A549 treated with AZD2906 at 1 μM for 4 hours (cell line): Measurements from ENCODE around the gene TMIGD2. TPM values are rescaled to one million over a fixed set of nuclear protein-coding genes. Genes with fewer than 3 reads are reported as not detected.

Source experiments
- total RNA-seq: library from RNA; stranded (reverse); fragments of 200-300 nt; extraction: Qiagen RNA extraction; gene quantifications from 5 replicates; pipeline ENCODE4 v1.2.3, GENCODE V29; 2022

Gene TMIGD2, protein sequence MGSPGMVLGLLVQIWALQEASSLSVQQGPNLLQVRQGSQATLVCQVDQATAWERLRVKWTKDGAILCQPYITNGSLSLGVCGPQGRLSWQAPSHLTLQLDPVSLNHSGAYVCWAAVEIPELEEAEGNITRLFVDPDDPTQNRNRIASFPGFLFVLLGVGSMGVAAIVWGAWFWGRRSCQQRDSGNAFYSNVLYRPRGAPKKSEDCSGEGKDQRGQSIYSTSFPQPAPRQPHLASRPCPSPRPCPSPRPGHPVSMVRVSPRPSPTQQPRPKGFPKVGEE
- total RNA-seq = not detected in 5 replicates

DNA sequence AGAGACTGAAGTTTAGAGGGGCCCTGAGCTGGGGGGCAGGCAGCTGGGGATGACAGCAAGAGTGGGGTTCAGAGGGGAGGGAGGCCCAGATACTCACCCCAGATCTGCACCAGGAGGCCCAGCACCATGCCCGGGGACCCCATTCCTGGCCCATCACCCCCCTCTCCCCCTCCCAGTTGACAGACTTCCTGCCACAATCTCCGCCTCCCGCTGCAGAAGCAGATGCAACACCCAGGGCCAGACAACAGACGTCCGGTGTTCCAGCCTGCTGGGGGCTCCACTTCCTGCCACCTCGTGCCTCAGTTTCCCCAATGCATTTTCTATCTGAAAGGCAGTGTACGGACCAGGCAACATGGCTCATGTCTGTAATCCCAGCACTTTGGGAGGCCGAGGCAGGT is at the start of gene TMIGD2:
TSS of gene TMIGD2 (minus strand) at position 147 of the 398 bp plus-strand sequence. CDS start at position 143, 4 bp downstream.

DNA sequence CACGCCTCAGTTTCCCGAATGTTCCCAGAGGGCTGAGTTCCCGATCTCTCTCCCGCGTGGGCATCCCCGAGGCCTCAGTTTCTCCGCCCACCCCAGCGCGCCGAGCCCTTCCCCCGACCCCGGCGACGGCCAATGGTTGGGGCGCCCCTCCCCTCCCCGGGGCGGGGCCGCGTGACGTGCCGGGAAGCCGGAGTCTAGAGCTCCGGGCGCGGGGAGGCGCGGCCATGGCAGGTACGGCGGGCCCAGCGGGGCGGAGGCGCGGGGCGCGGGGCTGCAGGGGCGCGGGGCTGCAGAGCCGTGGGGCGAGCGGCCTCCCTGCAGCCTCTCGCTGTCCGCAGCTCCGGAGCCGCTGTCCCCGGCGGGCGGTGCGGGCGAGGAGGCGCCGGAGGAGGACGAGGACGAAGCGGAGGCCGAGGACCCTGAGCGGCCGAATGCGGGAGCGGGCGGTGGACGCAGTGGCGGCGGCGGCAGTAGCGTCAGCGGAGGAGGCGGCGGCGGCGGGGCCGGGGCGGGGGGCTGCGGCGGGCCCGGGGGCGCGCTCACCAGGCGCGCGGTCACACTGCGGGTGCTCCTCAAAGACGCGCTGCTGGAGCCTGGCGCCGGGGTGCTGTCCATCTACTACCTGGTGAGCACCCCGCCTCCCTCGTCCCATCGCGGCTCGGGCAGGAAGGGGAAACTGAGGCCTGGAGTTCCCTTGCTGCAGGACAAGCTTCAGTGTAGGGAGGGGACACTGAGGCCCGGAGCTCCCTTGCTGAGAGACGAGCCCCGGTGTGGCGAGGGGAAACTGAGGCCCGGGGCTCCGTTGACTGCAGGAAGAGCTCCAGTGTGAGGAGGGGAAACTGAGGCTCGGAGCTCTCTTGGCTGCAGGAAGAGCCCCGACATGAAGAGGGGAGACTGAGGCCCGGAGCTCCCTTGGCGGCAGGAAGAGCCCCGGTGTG is 41.5 kb upstream of the TMIGD2 start, which contains the start of gene MPND:
TSS of gene MPND (plus strand) at position 193 of the 938 bp plus-strand sequence. CDS start at position 225, 32 bp downstream.

DNA sequence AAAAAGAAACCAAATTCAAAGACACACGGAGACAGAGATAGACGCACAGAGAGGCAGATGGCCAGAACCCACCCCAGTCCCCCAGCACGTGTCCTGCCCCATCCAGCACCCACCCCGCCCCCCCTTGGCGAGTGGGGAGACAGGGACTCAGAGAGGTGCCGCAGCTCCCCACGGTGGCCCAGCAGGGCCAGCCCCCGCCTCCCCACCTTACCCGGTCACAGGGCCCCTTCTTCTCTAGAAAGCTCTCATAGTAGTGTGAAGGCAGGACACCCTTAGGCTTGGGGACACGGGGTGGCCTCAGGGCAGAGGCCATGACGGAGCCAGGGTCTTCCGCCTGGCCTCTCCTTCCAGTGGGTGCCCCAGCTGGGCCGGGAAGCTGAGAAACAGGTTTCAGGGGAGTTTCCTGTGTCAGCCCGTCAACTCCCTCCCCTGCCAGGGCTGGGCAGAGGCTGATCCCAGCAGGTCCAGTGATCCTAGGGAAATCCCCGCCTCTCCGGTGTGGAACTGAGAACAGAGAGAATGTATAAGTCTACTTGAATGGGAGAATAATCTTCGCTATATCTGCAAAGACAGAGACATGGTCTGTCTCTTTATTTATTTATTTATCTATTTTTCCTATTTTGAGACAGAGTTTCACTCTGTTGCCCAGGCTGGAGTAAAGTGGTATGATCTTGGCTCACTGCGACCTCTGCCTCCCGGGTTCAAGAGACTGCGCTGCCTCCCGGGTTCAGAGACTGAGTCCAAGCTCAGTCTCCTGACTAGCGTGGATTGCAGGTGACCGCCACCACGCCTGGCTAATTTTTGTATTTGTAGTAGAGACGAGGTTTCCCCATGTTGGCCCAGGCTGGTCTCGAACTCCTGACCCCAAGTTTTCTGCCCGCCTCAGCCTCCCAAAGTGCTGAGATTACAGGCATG is 36.5 kb upstream of the TMIGD2 start, which contains the start of gene STAP2:
TSS of gene STAP2 (minus strand) at position 387 of the 915 bp plus-strand sequence. CDS start at position 313, 74 bp downstream.

DNA sequence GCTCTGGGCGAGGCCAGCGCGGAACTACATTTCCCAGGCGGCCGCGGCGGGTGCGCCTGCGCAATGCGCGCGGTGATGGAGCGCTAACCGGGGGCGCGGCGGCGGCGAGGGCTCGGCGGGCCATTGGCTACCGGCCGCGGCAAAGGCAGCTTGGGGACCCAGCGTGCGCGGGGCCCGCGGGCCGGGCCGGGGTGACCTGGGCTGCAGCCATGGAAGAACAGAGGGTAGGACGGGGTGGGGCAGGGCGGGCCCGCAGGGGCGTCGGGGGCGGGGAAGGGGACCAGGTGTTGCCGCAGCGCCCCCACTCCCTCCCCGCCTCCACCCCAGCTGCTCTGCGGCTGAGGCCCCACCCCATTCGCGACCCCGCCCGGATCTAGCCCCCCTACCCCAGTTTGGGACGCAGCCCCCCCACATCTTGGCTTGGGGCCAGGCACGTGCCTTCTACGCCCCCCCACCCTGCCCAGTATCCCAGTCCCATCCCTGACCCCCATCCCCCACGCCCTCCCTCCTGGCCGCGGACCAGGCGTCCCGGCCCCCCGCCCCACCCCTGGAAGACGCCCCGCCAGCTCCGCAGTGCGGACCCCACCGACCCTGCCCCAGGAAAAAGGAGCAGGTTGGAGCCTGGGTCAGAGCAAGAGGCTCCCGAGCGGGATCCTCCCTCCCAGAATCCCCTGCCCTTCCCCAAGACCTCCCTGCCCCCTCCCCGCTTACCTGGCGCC is 2.5 kb upstream of the TMIGD2 start, which contains the start of gene FSD1:
TSS of gene FSD1 (plus strand) at position 61 of the 719 bp plus-strand sequence. CDS start at position 210, 149 bp downstream.

DNA sequence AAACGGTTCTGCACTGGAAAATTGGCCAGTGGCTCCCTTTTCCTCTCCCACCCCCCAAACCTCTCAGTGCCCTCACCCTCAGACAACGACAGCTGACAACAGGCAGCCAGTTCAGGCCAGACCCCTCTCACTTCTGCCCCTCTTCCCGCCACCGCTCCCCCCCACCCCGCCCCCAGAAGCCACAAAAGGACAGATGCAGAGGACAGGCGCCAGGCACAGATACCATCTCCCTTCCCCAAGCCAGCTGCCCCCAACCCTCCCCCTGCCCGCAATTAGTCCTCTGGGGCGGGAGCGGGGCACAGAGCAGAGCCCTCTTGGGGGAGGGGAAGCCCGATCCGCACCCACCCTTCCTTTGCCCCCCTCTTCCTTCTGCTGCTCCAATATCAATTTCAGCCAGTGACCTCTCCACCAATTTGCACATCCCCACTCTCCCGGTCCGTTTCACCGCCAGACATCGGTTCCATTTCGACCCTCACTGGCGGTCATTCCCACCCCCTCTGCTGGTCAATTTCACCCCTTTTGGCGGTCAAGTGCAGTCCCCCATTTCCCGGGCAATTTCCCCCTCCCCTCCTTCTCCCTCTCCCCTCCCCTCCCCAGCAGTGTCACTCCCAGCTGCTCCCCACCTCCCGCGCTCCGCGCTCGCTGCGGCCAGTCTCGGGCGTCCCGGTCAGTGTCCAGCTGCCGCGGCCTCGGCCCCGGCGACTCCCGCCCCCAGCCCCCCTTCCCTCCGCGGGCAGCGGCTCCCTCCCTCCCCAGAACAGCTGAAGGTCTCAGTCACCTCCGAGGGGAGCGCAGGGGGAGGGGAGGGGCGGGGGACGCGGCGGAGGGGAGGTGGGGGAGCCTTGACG is 23.5 kb downstream of the TMIGD2 start, which contains the start of gene SHD:
TSS of gene SHD (plus strand) at position 848 of the 848 bp plus-strand sequence. CDS start 798 bp downstream, outside the sequence.

DNA sequence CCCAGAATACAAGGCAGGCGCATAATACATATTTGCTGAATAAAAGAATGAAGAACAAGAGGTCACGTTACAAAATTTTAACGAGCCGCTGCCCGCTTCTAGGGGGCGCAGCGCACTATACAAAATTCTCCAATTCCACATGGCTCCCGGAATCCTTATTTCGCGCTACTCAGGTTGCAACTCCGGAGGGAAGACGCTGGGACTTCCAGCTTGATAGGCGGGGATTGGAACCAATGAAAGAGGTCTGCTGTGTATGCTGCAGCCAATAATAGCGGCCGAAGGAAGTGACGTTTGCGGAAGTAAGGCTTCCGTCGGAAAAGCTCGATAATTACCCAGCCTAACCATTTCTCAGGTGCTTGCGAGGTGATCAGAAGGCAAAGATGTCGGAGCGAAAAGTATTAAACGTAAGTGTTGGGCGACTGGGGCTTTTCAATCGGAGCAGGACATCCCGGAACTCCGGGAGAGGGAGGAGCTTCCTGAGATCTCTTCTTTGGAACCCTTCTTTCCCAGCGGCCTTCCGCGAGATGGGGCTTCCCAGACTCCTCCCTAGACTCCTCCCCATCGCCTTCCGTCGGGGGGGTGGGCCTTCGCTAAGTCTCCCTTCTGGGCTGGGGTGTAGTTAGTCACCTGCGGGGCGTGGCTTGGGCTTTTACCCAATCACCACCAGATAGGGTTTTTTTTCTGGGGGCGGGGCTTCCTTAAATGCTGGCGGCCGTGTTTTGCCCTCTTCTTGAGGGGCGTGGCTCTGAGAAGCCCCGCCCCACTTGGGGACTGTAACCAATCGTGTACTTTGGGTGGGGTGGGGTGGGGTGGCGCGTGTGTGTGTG is 55.2 kb downstream of the TMIGD2 start, which contains the start of gene YJU2:
TSS of gene YJU2 (plus strand) at position 314 of the 827 bp plus-strand sequence. CDS start at position 381, 67 bp downstream.

Other genes starting within 250 kb of the TMIGD2 start
- 16.8 to 24.8 TPM (median 23.4 TPM) in 5 replicates for gene ZBTB7A, start 235.5 kb downstream of the TMIGD2 start, total RNA-seq
- gene MAP2K2, start 178.3 kb downstream of the TMIGD2 start, total RNA-seq = 120 to 196 TPM (median 177 TPM) in 5 replicates
- 0.08 to 0.15 TPM (median 0.11 TPM) in 5 replicates for gene CREB3L3, start 148.8 kb downstream of the TMIGD2 start, total RNA-seq
- 26.8 to 40.9 TPM (median 35.5 TPM) in 5 replicates for gene SIRT6, start 119.8 kb downstream of the TMIGD2 start, total RNA-seq
- gene ANKRD24, start 119.7 kb downstream of the TMIGD2 start, total RNA-seq = 0.17 to 0.29 TPM (median 0.24 TPM) in 5 replicates
- 2.5 to 4.9 TPM (median 3.1 TPM) in 5 replicates for gene EBI3, start 72.9 kb downstream of the TMIGD2 start, total RNA-seq
- 18.3 to 21.8 TPM (median 20.1 TPM) in 5 replicates for gene YJU2, start 55.3 kb downstream of the TMIGD2 start, total RNA-seq
- gene SHD, start 23.1 kb downstream of the TMIGD2 start, total RNA-seq = 0.12 to 0.17 TPM (median 0.15 TPM) in 3 of 5 replicates, not detected in the others
- 8.0 to 9.1 TPM (median 8.3 TPM) in 5 replicates for gene FSD1, start 2.2 kb upstream of the TMIGD2 start, total RNA-seq
- 0.09 to 0.24 TPM in 2 of 5 replicates, not detected in the others for gene STAP2, start 36.4 kb upstream of the TMIGD2 start, total RNA-seq
- gene MPND, start 41.2 kb upstream of the TMIGD2 start, total RNA-seq = 5.0 to 12.2 TPM (median 10.5 TPM) in 5 replicates
- gene SH3GL1, start 98.2 kb upstream of the TMIGD2 start, total RNA-seq = 45.8 to 61.4 TPM (median 59.4 TPM) in 5 replicates
- gene CHAF1A, start 100.3 kb upstream of the TMIGD2 start, total RNA-seq = 20.4 to 22.3 TPM (median 21.2 TPM) in 5 replicates
- 39.6 to 66.9 TPM (median 60.1 TPM) in 5 replicates for gene UBXN6, start 155.4 kb upstream of the TMIGD2 start, total RNA-seq
- 25.2 to 29.7 TPM (median 26.5 TPM) in 5 replicates for gene HDGFL2, start 169.9 kb upstream of the TMIGD2 start, total RNA-seq
- 0.09 to 0.15 TPM (median 0.12 TPM) in 5 replicates for gene PLIN4, start 216.1 kb upstream of the TMIGD2 start, total RNA-seq
- 0.10 to 0.39 TPM (median 0.14 TPM) in 5 replicates for gene PLIN5, start 232.8 kb upstream of the TMIGD2 start, total RNA-seq
- 0.06 to 0.20 TPM (median 0.11 TPM) in 5 replicates for gene LRG1, start 237.6 kb upstream of the TMIGD2 start, total RNA-seq